ENCODE results near the gene PTCD2.

PTCD2 gene

DNA sequence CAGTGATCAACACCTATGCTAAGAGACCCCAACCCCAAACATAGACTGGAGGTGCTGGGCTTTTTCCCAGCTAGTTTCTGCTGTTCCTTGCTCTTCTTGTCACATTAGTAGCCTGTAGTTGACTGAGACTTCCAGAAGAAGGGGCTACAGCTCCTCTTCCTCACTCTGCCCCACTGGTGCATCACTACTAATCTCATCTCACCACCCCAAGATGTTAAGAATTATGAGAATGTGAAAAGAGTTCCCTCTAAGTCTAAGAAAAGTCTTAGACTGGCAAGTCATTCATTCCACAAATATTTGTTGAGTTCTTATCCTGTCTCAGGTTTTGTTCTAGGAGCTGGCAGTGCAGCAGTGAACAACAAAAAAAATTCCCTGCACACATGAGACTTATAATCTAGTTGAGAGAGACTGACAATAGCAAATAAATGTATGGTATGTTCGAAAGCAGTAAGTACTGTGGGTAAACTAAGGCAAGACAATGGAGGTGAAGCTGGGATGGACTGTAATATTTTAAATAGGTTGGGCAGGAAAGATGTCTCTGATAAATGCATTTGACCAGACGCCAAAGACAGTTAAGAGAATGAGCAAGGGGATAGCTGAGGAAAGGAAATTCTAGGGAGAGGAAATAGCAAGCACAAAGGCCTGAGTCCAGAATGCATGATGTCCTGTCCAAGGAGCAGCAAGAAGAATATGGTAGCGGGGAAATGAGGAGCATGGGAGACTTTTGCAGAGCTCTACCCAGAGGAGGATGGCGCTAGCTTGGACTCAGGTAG is 92.3 kb downstream of the PTCD2 start:
- no peak for DNase-seq

GRCh38 chr5:72415616-72416325 is 95.6 kb downstream of the PTCD2 start:
- no peak for DNase-seq

GRCh38 chr5:72417333-72418062 is 97.3 kb downstream of the PTCD2 start:
- no peak for DNase-seq

All from right kidney (tissue), 1 donor.